ENCODE data around the gene LYST.
A peak's percentile ranks its signal among the peaks of the same experiment; 100 is the strongest.

LYST gene

GRCh38 chr1:235703506-235703905, 163.2 kb downstream of the LYST start:
- peak; percentile 90 for DNase-seq

- no peak for DNase-seq
Measured at GRCh38 chr1:235702412-235702811, 164.3 kb downstream of the LYST start.

- peak; percentile 84 for DNase-seq
Measured at GRCh38 chr1:235697508-235697907, 169.2 kb downstream of the LYST start.

- no peak for DNase-seq
Measured at GRCh38 chr1:235689356-235689755, 177.3 kb downstream of the LYST start.

GRCh38 chr1:235688096-235688495, 178.6 kb downstream of the LYST start:
- no peak for DNase-seq

- no peak for DNase-seq
Measured at GRCh38 chr1:235683653-235684052, 183.1 kb downstream of the LYST start.

GRCh38 chr1:235682216-235682615, 184.5 kb downstream of the LYST start:
- DNase-seq, result no peak

- no peak for DNase-seq
Measured at GRCh38 chr1:235679644-235680043, 187.1 kb downstream of the LYST start.

GRCh38 chr1:235679005-235679404, 187.7 kb downstream of the LYST start:
- no peak for DNase-seq

- DNase-seq, result no peak
Measured at GRCh38 chr1:235675152-235675890, 191.4 kb downstream of the LYST start.

GRCh38 chr1:235673981-235674380, 192.7 kb downstream of the LYST start:
- no peak for DNase-seq

- DNase-seq, result no peak
Measured at GRCh38 chr1:235671992-235672391, 194.7 kb downstream of the LYST start.

GRCh38 chr1:235670157-235670776, 196.4 kb downstream of the LYST start:
- DNase-seq, result no peak

- DNase-seq, result no peak
Measured at GRCh38 chr1:235669277-235669676, 197.4 kb downstream of the LYST start.

- DNase-seq, result no peak
Measured at GRCh38 chr1:235663628-235664027, 203.1 kb downstream of the LYST start.

- no peak for DNase-seq
Measured at GRCh38 chr1:235661568-235661967, 205.1 kb downstream of the LYST start.

GRCh38 chr1:235659186-235659771, 207.4 kb downstream of the LYST start:
- no peak for DNase-seq

GRCh38 chr1:235657747-235658526, 208.8 kb downstream of the LYST start:
- DNase-seq, result no peak

GRCh38 chr1:235657269-235657668, 209.4 kb downstream of the LYST start:
- no peak for DNase-seq

- no peak for DNase-seq
Measured at GRCh38 chr1:235652364-235652763, 214.3 kb downstream of the LYST start.

- no peak for DNase-seq
Measured at GRCh38 chr1:235651170-235651806, 215.4 kb downstream of the LYST start.

GRCh38 chr1:235650341-235651169, 216.2 kb downstream of the LYST start:
- DNase-seq, result no peak

Measured in fibroblast of upper back skin (primary cell).